Kidney (tissue), 14 donors: Measurements from ENCODE around the gene PPFIA4. TPM values are rescaled to one million over a fixed set of nuclear protein-coding genes. Genes with fewer than 3 reads are reported as not detected.
A peak's percentile ranks its signal among the peaks of the same experiment; 100 is the strongest.

Source experiments
- DNase-seq, 5 donors: peaks; one replicate each; pipeline ENCODE4 v3.0.0-alpha.2; 2013 to 2020
- FAIRE-seq: peaks from 2 replicates; lab custom pipeline; 2012; peaks lifted over from hg19 to GRCh38; lab: Jason Lieb, UNC
- H3K27ac ChIP-seq, 2 donors: one replicate each; pipeline ENCODE4 v1.7.0; 2013; ENCODE audit warnings: low read depth in 2 of 2, low read length in 2 of 2, inconsistent platforms in 1 of 2
- H3K27me3 ChIP-seq: one replicate; pipeline ENCODE4 v1.7.1; 2013; ENCODE audit warnings: low read length, inconsistent platforms; ENCODE audit not compliant: control insufficient read depth, insufficient read depth
- H3K36me3 ChIP-seq, 3 donors: one replicate each; pipeline versions ENCODE4 v1.7.0 to v1.7.1; 2013; ENCODE audit warnings: low read length in 3 of 3, control low read depth in 1 of 3, inconsistent platforms in 1 of 3; ENCODE audit not compliant: insufficient read depth in 3 of 3, control insufficient read depth in 2 of 3
- H3K4me1 ChIP-seq, 3 donors: one replicate each; pipeline versions ENCODE4 v1.7.0 to v1.7.1; 2013; ENCODE audit warnings: low read length in 3 of 3, inconsistent platforms in 1 of 3, low read depth in 1 of 3; ENCODE audit not compliant: control insufficient read depth in 2 of 3, insufficient read depth in 2 of 3
- H3K4me3 ChIP-seq, 3 donors: one replicate each; pipeline versions ENCODE4 v1.7.0 to v1.8.1; 2013; ENCODE audit warnings: low read length in 3 of 3, control low read depth in 1 of 3, inconsistent platforms in 1 of 3
- H3K9ac ChIP-seq, 3 donors: one replicate each; pipeline versions ENCODE4 v1.7.0 to v1.7.1; 2013; ENCODE audit warnings: low read length in 3 of 3, control low read depth in 1 of 3, inconsistent platforms in 1 of 3
- H3K9me3 ChIP-seq, 3 donors: one replicate each; pipeline versions ENCODE4 v1.7.0 to v1.7.1; 2013; ENCODE audit warnings: low read length in 3 of 3, control low read depth in 1 of 3, inconsistent platforms in 1 of 3; ENCODE audit not compliant: control insufficient read depth in 2 of 3, insufficient read depth in 1 of 3
- intact Hi-C: fragments of 100-400 bp; cut with DNase I; formaldehyde crosslinking; loops from one replicate; pipeline ENCODE4 v1.11.1; 2022
- polyA plus RNA-seq: library from polyadenylated mRNA; stranded (reverse); fragments of 350-450 nt; fragmentation: Illumina TruSeq; extraction: RNeasy Lipid Tissue Mini Kit (QIAGEN cat#74804); gene quantifications from one replicate; pipeline ENCODE4 v1.2.3, GENCODE V29; 2014; ENCODE audit warnings: low read depth, low replicate concordance; ENCODE audit not compliant: insufficient read depth
- total RNA-seq: library from RNA; stranded (reverse); fragmentation: NEBNext Ultra II Directional; extraction: Animal tissue kit (Norgen Biotek cat#: 25700); gene quantifications from one replicate; pipeline ENCODE4 v1.2.1, GENCODE V29; 2021
- TF ChIP-seq, protein P1 (sequence below): IDR thresholded peaks from 3 replicates; pipeline ENCODE4 v1.5.1; 2012; ENCODE audit warnings: mild to moderate bottlenecking, moderate library complexity, borderline replicate concordance; ENCODE audit not compliant: insufficient read depth; ENCODE audit errors: extremely low read depth
- donor health status: control.
- donor health status: control.
- donor health status: control.
- donor health status: control.
- donor health status: control.
- donor health status: DM: yes; HTN: yes; CAD: no.
- donor health status: Normal renal cell carcinoma (clear cell type).

PPFIA4 gene
- total and polyA plus RNA-seq, 2 donors from 2014 or later = 1.7 to 5.2 TPM

DNA sequence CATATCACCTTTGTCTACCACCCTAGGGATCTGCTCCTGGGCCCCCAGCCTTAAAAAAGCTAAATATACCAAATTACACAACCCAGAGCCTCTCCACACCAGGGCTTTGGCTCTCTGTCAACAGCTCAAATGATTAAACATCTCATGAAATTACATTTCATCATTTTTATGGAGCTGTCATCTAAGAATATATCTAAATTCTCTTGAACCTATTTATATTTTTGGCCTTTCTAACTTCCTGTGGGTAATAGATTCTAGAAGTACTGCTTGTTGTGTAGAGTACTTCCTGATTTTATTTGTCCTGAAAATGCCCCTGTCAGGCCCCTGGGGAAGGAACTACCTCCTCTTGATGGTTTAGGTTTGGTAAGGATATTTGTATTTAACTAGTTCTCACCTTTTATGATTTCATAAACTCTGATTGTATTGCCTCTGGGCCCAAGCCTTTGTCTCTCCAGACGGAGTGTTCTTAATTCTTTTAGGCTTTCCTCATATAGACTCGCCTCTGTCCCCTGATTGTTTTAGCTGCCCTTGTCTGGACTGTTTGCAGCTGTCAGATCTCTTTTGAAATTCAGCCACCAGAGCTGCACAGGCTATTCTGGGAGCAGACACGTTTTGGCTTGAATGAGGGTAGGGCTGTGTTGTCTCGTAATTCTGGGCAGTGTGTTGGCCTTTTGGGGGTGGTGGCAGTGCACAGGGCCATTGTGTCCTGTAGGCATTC is 42.9 kb downstream of the PPFIA4 start:
- FAIRE-seq = no peak
- H3K27ac ChIP-seq = peak overlapping the region; percentile 76 to 78
- H3K36me3 ChIP-seq = no peaks in the 10 kb centered on the region
- peak in 4 of 5 donors; percentile 46 to 91 (median 70) for DNase-seq
- no peak overlapping the region for H3K4me3 ChIP-seq
- TF ChIP-seq, protein P1, sequence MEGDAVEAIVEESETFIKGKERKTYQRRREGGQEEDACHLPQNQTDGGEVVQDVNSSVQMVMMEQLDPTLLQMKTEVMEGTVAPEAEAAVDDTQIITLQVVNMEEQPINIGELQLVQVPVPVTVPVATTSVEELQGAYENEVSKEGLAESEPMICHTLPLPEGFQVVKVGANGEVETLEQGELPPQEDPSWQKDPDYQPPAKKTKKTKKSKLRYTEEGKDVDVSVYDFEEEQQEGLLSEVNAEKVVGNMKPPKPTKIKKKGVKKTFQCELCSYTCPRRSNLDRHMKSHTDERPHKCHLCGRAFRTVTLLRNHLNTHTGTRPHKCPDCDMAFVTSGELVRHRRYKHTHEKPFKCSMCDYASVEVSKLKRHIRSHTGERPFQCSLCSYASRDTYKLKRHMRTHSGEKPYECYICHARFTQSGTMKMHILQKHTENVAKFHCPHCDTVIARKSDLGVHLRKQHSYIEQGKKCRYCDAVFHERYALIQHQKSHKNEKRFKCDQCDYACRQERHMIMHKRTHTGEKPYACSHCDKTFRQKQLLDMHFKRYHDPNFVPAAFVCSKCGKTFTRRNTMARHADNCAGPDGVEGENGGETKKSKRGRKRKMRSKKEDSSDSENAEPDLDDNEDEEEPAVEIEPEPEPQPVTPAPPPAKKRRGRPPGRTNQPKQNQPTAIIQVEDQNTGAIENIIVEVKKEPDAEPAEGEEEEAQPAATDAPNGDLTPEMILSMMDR = no peak
- no peak overlapping the region for H3K9ac ChIP-seq
- H3K9me3 ChIP-seq = no peaks in the 10 kb centered on the region
- intact Hi-C loops = no loop called here
- peaks cover 0 to 13% (median 5%) of the 10 kb centered on the region in 3 donors for H3K4me1 ChIP-seq
- H3K27me3 ChIP-seq = no peaks in the 10 kb centered on the region

DNA sequence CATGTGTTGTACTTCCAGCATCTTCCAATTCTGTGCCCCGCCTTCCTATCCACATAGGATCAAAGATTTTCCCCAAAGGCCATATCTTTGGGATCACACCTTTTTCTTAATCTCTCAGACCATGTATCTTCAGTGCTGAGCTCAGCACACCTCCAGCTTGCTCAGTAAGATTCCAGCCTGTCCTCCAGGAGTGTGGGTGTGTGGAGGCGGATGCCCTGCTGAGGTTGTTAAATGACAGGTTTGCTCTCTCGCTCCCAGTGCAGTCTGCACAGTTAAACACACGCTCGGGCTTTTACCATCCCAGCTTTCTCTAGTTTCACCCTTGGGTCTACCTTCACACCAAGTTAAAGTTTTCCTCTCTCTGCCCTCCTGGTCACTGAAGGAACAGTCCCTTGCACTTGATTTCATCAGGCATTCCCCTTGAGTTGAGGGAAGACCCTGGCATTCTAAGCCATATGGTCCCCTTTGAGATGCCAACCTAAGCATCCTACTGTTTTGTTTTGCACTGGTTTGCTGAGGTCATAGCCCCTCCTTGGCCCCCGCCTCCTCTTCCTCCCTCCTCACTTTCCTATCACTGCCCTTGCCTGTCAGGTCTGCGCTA is 45.8 kb downstream of the PPFIA4 start:
- H3K36me3 ChIP-seq = no peaks in the 10 kb centered on the region
- H3K27ac ChIP-seq = no peak overlapping the region
- intact Hi-C loops = no loop called here
- FAIRE-seq (no peak), DNase-seq (peak in 1 of 5 donors; percentile 20)
- peaks cover 0 to 20% (median 8%) of the 10 kb centered on the region in 3 donors for H3K4me1 ChIP-seq
- H3K9me3 ChIP-seq = no peaks in the 10 kb centered on the region
- no peaks in the 10 kb centered on the region for H3K27me3 ChIP-seq
- TF ChIP-seq, protein P1 = no peak
- no peak overlapping the region for H3K4me3 ChIP-seq
- no peak overlapping the region for H3K9ac ChIP-seq

DNA sequence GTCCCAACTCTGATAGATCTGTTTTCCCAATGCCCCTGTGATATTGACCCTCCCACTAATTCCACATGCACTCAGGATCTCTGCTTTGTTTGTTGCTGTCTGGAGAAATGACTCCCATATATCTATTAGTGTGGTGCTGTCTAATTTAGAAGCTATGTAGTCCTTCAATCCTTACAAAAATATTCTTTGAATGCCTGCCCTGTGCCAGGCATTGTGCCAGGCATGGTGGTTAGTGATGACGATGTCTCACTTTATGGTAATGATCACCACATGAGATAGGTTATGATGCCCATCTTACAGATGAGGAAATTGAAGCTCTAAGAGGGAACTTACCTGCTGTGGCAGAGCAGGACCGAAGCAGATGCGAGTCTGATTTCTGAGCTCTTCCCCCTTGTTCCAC is 46.6 kb downstream of the PPFIA4 start:
- intact Hi-C loops = no loop called here
- no peak overlapping the region for H3K27ac ChIP-seq
- H3K9me3 ChIP-seq = no peaks in the 10 kb centered on the region
- H3K27me3 ChIP-seq = no peaks in the 10 kb centered on the region
- no peaks in the 10 kb centered on the region for H3K36me3 ChIP-seq
- TF ChIP-seq, protein P1 = no peak
- peaks cover 0 to 16% (median 8%) of the 10 kb centered on the region in 3 donors for H3K4me1 ChIP-seq
- no peak overlapping the region for H3K9ac ChIP-seq
- no peak overlapping the region for H3K4me3 ChIP-seq
- DNase-seq (no peak), FAIRE-seq (no peak)
